Measurements from ENCODE around the gene TENM3.
A peak's percentile ranks its signal among the peaks of the same experiment; 100 is the strongest.

TENM3 gene

DNA sequence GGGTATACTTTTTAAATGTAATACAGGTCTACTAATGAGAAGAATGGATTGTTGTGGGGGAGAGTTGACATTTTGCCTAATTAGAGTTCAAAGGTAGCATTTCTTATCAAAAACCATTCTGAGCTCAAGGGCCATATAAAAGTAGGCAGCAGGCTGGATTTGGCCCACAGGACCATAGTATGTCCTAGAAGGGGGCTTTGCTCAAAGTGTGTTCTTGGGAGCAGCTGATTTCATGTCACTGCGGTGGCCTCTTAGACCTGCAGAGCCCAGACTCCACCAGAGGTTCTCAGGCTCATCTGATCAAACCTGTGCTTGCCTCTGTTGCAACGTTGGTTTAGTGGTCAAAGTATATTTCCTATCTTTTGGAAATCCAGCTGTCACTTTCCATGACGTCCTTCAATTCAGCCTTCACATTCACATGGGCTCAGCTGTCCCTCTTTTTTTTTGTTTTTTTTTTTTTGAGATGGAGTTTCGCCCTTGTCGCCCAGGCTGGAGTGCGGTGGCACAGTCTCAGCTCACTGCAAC lies 34.6 kb upstream of the TENM3 start:
- ATAC-seq = peak; percentile 30; the same call in 2 of the 3 replicates
- no peak for TF ChIP-seq PATZ1 (CRISPR knock-in tag; IDR thresholded peaks at IDR 0.05; ENCODE audit: borderline replicate concordance)
- TF ChIP-seq, protein P1, sequence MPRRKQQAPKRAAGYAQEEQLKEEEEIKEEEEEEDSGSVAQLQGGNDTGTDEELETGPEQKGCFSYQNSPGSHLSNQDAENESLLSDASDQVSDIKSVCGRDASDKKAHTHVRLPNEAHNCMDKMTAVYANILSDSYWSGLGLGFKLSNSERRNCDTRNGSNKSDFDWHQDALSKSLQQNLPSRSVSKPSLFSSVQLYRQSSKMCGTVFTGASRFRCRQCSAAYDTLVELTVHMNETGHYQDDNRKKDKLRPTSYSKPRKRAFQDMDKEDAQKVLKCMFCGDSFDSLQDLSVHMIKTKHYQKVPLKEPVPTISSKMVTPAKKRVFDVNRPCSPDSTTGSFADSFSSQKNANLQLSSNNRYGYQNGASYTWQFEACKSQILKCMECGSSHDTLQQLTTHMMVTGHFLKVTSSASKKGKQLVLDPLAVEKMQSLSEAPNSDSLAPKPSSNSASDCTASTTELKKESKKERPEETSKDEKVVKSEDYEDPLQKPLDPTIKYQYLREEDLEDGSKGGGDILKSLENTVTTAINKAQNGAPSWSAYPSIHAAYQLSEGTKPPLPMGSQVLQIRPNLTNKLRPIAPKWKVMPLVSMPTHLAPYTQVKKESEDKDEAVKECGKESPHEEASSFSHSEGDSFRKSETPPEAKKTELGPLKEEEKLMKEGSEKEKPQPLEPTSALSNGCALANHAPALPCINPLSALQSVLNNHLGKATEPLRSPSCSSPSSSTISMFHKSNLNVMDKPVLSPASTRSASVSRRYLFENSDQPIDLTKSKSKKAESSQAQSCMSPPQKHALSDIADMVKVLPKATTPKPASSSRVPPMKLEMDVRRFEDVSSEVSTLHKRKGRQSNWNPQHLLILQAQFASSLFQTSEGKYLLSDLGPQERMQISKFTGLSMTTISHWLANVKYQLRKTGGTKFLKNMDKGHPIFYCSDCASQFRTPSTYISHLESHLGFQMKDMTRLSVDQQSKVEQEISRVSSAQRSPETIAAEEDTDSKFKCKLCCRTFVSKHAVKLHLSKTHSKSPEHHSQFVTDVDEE (CRISPR knock-in tag; IDR thresholded peaks at IDR 0.05) = no peak
- TF ChIP-seq, protein P2, sequence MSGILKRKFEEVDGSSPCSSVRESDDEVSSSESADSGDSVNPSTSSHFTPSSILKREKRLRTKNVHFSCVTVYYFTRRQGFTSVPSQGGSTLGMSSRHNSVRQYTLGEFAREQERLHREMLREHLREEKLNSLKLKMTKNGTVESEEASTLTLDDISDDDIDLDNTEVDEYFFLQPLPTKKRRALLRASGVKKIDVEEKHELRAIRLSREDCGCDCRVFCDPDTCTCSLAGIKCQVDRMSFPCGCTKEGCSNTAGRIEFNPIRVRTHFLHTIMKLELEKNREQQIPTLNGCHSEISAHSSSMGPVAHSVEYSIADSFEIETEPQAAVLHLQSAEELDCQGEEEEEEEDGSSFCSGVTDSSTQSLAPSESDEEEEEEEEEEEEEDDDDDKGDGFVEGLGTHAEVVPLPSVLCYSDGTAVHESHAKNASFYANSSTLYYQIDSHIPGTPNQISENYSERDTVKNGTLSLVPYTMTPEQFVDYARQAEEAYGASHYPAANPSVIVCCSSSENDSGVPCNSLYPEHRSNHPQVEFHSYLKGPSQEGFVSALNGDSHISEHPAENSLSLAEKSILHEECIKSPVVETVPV (CRISPR knock-in tag; IDR thresholded peaks at IDR 0.05) = no peak
- TF ChIP-seq RARB (CRISPR knock-in tag; IDR thresholded peaks at IDR 0.05) = no peak
- TF ChIP-seq CREB5 (CRISPR knock-in tag; IDR thresholded peaks at IDR 0.05; ENCODE audit: low read depth) = no peak
- no peak for TF ChIP-seq ZNF70 (CRISPR knock-in tag; IDR thresholded peaks at IDR 0.05)
- no peak for TF ChIP-seq TOX (CRISPR knock-in tag; IDR thresholded peaks at IDR 0.05; ENCODE audit: borderline replicate concordance)
- TF ChIP-seq ZNF565 (CRISPR knock-in tag; conservative IDR thresholded peaks at IDR 0.05; ENCODE audit: low read depth) = no peak
- no peak for TF ChIP-seq GLIS3 (CRISPR knock-in tag; IDR thresholded peaks at IDR 0.05)
- TF ChIP-seq ZFP30 (CRISPR knock-in tag; IDR thresholded peaks at IDR 0.05) = no peak
- TF ChIP-seq BACH2 (CRISPR knock-in tag; IDR thresholded peaks at IDR 0.05; ENCODE audit: borderline replicate concordance) = no peak
- TF ChIP-seq ZFP3 (CRISPR knock-in tag; IDR thresholded peaks at IDR 0.05) = no peak
- TF ChIP-seq CSDC2 (CRISPR knock-in tag; IDR thresholded peaks at IDR 0.05) = no peak
- no peak for TF ChIP-seq PPARA (CRISPR knock-in tag; IDR thresholded peaks at IDR 0.05; ENCODE audit: borderline replicate concordance)
- no peak for TF ChIP-seq SNAI2 (CRISPR knock-in tag; IDR thresholded peaks at IDR 0.05)
- TF ChIP-seq ARNTL (CRISPR knock-in tag; IDR thresholded peaks at IDR 0.05; ENCODE audit: borderline replicate concordance, low read depth) = no peak
- TF ChIP-seq OSR1 (CRISPR knock-in tag; IDR thresholded peaks at IDR 0.05) = no peak

DNA sequence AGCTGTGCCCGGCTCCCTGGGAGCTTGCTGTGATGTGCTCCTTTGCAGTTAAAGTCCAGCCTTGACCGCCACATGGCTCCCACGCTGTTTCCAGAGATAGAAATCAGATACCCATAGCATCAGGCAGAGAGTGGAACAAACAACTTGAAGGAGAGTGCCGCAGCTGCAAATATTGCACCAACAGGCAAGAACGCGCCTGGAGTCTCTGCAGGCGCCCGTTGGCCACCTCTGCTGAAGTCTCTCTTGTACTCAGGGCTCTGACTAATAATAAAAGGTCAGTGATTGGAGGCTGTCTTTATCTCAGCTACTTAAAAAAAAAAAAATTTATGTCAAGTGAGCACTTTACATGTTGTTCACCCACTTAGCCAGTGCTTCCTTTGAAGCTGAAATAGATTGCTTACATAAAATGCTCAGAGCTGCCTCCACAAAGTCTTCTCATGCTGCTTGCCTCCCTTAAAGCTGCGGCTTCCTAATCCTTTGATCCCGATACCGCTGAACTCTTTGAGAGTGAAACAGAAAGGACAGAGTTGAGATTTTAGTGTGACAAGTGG lies 30.9 kb upstream of the TENM3 start:
- peak; percentile 55; the same call in 2 of the 3 replicates for ATAC-seq
- peak; percentile 77 for TF ChIP-seq TCF4 (CRISPR knock-in tag; IDR thresholded peaks at IDR 0.05; ENCODE audit: borderline replicate concordance)
- peak; percentile 81 for TF ChIP-seq ZNF70 (CRISPR knock-in tag; IDR thresholded peaks at IDR 0.05)
- TF ChIP-seq ISL1 (CRISPR knock-in tag; IDR thresholded peaks at IDR 0.05) = no peak

DNA sequence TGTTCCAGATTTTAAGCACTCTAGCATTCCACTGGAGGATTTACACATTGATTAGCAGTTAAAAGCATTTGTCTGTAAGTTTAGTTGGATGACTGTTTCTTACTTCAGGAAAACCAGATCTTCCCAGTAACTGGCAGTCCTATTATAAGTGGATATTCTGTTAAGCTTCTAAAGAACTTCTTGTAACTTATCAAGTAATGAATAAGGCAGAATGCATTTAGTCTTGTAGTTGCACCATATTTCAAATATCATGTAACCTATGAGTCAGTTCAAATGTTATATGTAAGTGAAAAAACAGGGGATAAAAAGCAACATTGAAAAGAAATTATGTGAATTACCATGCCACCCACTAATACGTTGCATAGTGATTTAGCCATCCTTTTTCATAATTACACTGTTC lies 30.2 kb upstream of the TENM3 start:
- no peak for ATAC-seq
- TF ChIP-seq, protein P2 (CRISPR knock-in tag; IDR thresholded peaks at IDR 0.05) = no peak
- 0 out of 2 replicates have a peak, but pooled peaks have one; percentile 17 for TF ChIP-seq ISL1 (CRISPR knock-in tag; IDR thresholded peaks at IDR 0.05)

DNA sequence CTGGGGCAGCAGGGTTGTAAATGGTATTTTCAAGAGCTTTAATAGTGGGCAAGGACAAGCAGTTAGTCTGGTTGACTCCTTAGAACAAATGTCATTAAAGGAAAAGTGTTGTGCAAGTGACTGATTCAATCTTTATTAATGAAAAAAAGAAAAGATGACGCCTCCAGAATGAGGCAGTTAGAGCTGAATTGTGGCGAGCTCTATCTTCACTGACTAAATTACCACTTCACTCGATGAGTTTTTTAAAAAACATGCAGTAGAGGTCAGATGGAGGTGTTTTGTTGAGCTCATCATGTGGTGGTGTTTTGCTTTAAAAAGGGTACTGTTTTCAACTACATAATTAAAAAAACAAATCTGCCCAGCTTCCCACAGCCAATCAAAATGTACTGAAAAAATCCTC lies 28.1 kb upstream of the TENM3 start:
- ATAC-seq = no peak
- TF ChIP-seq PPARA (CRISPR knock-in tag; IDR thresholded peaks at IDR 0.05; ENCODE audit: borderline replicate concordance) = no peak
- no peak for TF ChIP-seq ZNF70 (CRISPR knock-in tag; IDR thresholded peaks at IDR 0.05)
- TF ChIP-seq ZC3H10 (CRISPR knock-in tag; IDR thresholded peaks at IDR 0.05) = no peak
- TF ChIP-seq, protein P1 (CRISPR knock-in tag; IDR thresholded peaks at IDR 0.05) = no peak
- TF ChIP-seq GLIS3 (CRISPR knock-in tag; IDR thresholded peaks at IDR 0.05) = no peak
- TF ChIP-seq CSDC2 (CRISPR knock-in tag; IDR thresholded peaks at IDR 0.05) = no peak
- TF ChIP-seq CREB5 (CRISPR knock-in tag; IDR thresholded peaks at IDR 0.05; ENCODE audit: low read depth) = no peak
- no peak for TF ChIP-seq ESRRG (CRISPR knock-in tag; IDR thresholded peaks at IDR 0.05)
